Colonic mucosa (tissue), 4 donors: ENCODE data around the gene STAT2. TPM values are rescaled to one million over a fixed set of nuclear protein-coding genes. Genes with fewer than 3 reads are reported as not detected.
"Not testable (repeated sequence)": the region's sequence is repeated elsewhere in the genome, so short reads cannot be mapped to it uniquely, and the experiment has no call there.

Experiments used
- DNase-seq: peaks from one replicate; pipeline ENCODE4 v3.0.0-alpha.2; 2020
- H3K27ac ChIP-seq: fragments of 200-600 bp; one replicate; pipeline ENCODE4 v1.8.0; 2021
- H3K27me3 ChIP-seq: fragments of 200-600 bp; one replicate; pipeline ENCODE4 v1.8.0; 2021
- H3K36me3 ChIP-seq: fragments of 200-600 bp; one replicate; pipeline ENCODE4 v1.8.0; 2021
- H3K4me1 ChIP-seq: fragments of 200-600 bp; one replicate; pipeline ENCODE4 v1.8.0; 2021; ENCODE audit warnings: mild to moderate bottlenecking
- H3K4me3 ChIP-seq: fragments of 200-600 bp; one replicate; pipeline ENCODE4 v1.8.0; 2021
- H3K9ac ChIP-seq, 2 donors: one replicate each; pipeline ENCODE4 v1.7.0; 2013; ENCODE audit warnings: control low read depth in 2 of 2, low read depth in 2 of 2, low read length in 2 of 2
- H3K9me3 ChIP-seq: fragments of 200-600 bp; one replicate; pipeline ENCODE4 v1.8.0; 2021
- intact Hi-C: fragments of 100-400 bp; cut with DNase I; formaldehyde crosslinking; loops from one replicate; pipeline ENCODE4 v1.14.1; 2022
- total RNA-seq, 2 donors: library from RNA; stranded (reverse); fragmentation: NEBNext Ultra II Directional in 1 of 2; extraction: Animal tissue kit (Norgen Biotek cat#: 25700) in 1 of 2; gene quantifications; one replicate each; pipeline ENCODE4 v1.2.1, GENCODE V29; 2021
- TF ChIP-seq, protein P1 (sequence below): fragments of 200-600 bp; IDR thresholded peaks from one replicate; pipeline ENCODE4 v1.8.0; 2022; ENCODE audit warnings: antibody characterized with exemption, mild to moderate bottlenecking
- donor health status: healthy.
- donor health status: DM: no; HTN: no; CAD: no.
- donor health status: DM: no; HTN: no; CAD: no.

STAT2 gene
- total RNA-seq, 2 donors from 2014 or later: 62.6 to 63.2 TPM

DNA sequence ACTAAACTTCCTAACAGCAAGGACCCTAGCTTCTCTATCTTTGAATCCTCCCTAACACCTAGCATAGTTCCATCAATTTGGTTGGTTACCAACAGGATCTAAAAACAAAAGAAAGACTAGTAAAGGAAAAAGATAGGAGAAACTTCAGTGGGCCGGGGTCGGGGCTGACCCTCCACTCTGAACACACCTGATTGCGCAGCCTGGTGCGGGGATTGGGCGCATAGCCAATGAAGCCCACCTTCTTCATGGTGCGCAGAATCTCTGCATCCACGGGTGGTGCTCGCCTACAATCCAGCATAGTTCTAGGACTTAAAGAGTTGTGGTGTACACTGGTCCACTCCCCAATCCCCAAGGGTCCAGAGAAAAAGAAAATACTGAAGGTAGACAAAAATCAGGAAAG lies 33.8 kb downstream of the STAT2 start:
- Histone ChIP-seq H3K27me3 (no peaks in the 10 kb centered on the region), H3K9me3 (no peaks in the 10 kb centered on the region)
- no peak for DNase-seq

GRCh38 chr12:56324206-56324605 lies 35.7 kb downstream of the STAT2 start:
- intact Hi-C loops: no loop called here
- no peak overlapping the region for H3K27ac ChIP-seq
- TF ChIP-seq, protein P1, sequence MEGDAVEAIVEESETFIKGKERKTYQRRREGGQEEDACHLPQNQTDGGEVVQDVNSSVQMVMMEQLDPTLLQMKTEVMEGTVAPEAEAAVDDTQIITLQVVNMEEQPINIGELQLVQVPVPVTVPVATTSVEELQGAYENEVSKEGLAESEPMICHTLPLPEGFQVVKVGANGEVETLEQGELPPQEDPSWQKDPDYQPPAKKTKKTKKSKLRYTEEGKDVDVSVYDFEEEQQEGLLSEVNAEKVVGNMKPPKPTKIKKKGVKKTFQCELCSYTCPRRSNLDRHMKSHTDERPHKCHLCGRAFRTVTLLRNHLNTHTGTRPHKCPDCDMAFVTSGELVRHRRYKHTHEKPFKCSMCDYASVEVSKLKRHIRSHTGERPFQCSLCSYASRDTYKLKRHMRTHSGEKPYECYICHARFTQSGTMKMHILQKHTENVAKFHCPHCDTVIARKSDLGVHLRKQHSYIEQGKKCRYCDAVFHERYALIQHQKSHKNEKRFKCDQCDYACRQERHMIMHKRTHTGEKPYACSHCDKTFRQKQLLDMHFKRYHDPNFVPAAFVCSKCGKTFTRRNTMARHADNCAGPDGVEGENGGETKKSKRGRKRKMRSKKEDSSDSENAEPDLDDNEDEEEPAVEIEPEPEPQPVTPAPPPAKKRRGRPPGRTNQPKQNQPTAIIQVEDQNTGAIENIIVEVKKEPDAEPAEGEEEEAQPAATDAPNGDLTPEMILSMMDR: no peak

More for the DNA sequence above, 33.8 kb downstream of the STAT2 start:
- Histone ChIP-seq H3K4me1 (no peaks in the 10 kb centered on the region), H3K9ac (no peak overlapping the region), H3K36me3 (peaks cover 6% of the 10 kb centered on the region), H3K4me3 (no peak overlapping the region), H3K27ac (no peak overlapping the region)
- intact Hi-C loops: no loop called here
- TF ChIP-seq, protein P1: no peak

DNA sequence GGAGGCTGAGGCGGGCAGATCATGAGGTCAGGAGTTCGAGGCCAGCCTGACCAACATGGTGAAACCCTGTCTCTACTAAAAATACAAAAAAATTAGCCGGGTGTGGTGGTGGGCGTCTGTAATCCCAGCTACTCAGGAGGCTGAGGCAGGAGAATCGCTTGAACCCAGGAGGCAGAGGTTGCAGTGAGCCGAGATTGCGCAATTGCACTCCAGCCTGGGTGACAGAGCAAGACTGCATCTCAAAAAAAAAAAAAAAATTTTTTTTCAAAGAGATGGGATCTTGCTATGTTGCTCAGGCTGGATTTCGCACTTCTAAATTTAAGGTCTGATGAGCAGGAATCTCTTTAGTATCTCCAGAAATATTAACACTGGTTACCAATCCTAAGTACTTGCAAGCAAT lies 38.3 kb downstream of the STAT2 start:
- H3K9ac ChIP-seq, H3K9me3 ChIP-seq, intact Hi-C loops, H3K27me3 ChIP-seq, DNase-seq, H3K36me3 ChIP-seq, H3K27ac ChIP-seq, H3K4me3 ChIP-seq, H3K4me1 ChIP-seq: not testable (repeated sequence)

More at GRCh38 chr12:56324206-56324605, 35.7 kb downstream of the STAT2 start:
- Histone ChIP-seq H3K4me3 (no peak overlapping the region), H3K9me3 (no peaks in the 10 kb centered on the region), H3K27me3 (no peaks in the 10 kb centered on the region), H3K36me3 (peaks cover 6% of the 10 kb centered on the region), H3K4me1 (no peaks in the 10 kb centered on the region), H3K9ac (no peak overlapping the region)
- no peak for DNase-seq

- Histone ChIP-seq H3K9me3 (no peaks in the 10 kb centered on the region), H3K27me3 (no peaks in the 10 kb centered on the region), H3K4me3 (no peak overlapping the region), H3K27ac (no peak overlapping the region), H3K36me3 (no peaks in the 10 kb centered on the region), H3K9ac (no peak overlapping the region), H3K4me1 (peaks cover 7% of the 10 kb centered on the region)
- TF ChIP-seq, protein P1: no peak
- no peak for DNase-seq
- intact Hi-C loops: no loop called here
Observed at GRCh38 chr12:56321027-56321426, 38.9 kb downstream of the STAT2 start.

DNA sequence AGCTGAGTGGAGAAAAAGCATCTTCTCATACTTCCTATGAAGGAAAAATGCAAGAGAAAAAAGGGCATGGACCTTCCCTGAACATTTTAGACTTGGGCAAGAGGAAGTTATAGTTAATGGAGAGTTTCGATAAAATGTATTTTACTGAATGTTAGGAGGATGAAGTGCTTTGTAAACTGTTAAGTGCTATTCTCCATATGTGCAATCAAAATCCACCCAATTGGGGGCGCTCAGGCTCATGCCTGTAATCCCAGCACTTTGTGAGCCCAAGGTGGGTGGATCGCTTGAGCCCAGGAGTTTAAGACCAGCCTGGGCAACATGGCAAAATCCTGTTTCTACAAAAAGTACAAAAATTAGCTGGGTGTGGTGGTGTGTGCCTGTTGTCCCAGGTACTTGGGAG lies 42.2 kb downstream of the STAT2 start:
- Histone ChIP-seq H3K27ac (no peak overlapping the region), H3K9ac (no peak overlapping the region), H3K4me3 (no peak overlapping the region), H3K27me3 (no peaks in the 10 kb centered on the region), H3K36me3 (no peaks in the 10 kb centered on the region), H3K9me3 (no peaks in the 10 kb centered on the region), H3K4me1 (peaks cover 14% of the 10 kb centered on the region)
- DNase-seq: no peak
- intact Hi-C loops: no loop called here
- TF ChIP-seq, protein P1: no peak

- TF ChIP-seq, protein P1: no peak
- H3K27ac ChIP-seq: peak within 1 kb of the TSS; percentile 88
- H3K9me3 ChIP-seq: no peaks in the 10 kb centered on the region
- intact Hi-C loops: no loop called here
- H3K36me3 ChIP-seq: peaks cover 8% of the 10 kb centered on the region
- DNase-seq: peak; percentile 95
- peak within 1 kb of the TSS; percentile 91 to 100 for H3K9ac ChIP-seq
- H3K4me3 ChIP-seq: peak within 1 kb of the TSS; percentile 88
- peaks cover 14% of the 10 kb centered on the region for H3K4me1 ChIP-seq
- H3K27me3 ChIP-seq: no peaks in the 10 kb centered on the region
Observed at GRCh38 chr12:56315622-56316473, 44.1 kb downstream of the STAT2 start, which contains the start of gene CNPY2. TSS of gene CNPY2 (minus strand) at chr12:56315988. CDS start at chr12:56315217, 771 bp downstream.
